Nasal cavity respiratory epithelium epithelial cell of viscerocranial mucosa (primary cell): ENCODE data around the gene SCG5. TPM values are rescaled to one million over a fixed set of nuclear protein-coding genes. Genes with fewer than 3 reads are reported as not detected.

Experiments used
- total RNA-seq: library from RNA; depleted of rRNA; stranded (reverse); fragments of >200 nt; gene quantifications from 2 replicates; pipeline ENCODE4 v1.2.3, GENCODE V29; 2014

SCG5 gene
- 2.1 and 3.1 TPM in 2 replicates for total RNA-seq

GRCh38 chr15:32641517-32642059 is at the start of gene SCG5:
Gene SCG5 (plus strand): TSS chr15:32641710. CDS start chr15:32643593, 1,883 bp downstream.

GRCh38 chr15:32593151-32593550 is 48.4 kb upstream of the SCG5 start, which contains the start of gene GOLGA8N:
Gene GOLGA8N (plus strand): TSS chr15:32593456.

GRCh38 chr15:32615051-32615870 is 26.2 kb upstream of the SCG5 start, which contains the start of gene ARHGAP11A:
Gene ARHGAP11A (plus strand): TSS chr15:32615504. CDS start chr15:32616212, 708 bp downstream.

GRCh38 chr15:32717426-32718226 is 76.1 kb downstream of the SCG5 start, which contains the start of gene GREM1:
Gene GREM1 (plus strand): TSS chr15:32718004. CDS start chr15:32730691, 12,687 bp downstream.

Other genes with a start within 250 kb of the SCG5 start
- 0.28 TPM in 1 of 2 replicates, not detected in the other for gene GOLGA8K, start 238.4 kb upstream of the SCG5 start, total RNA-seq
- 0.34 TPM in 1 of 2 replicates, not detected in the other for gene GOLGA8O, start 186.1 kb upstream of the SCG5 start, total RNA-seq
- 1.4 and 3.1 TPM in 2 replicates for gene GOLGA8N, start 48.3 kb upstream of the SCG5 start, total RNA-seq
- 2.1 and 2.3 TPM in 2 replicates for gene ARHGAP11A, start 26.2 kb upstream of the SCG5 start, total RNA-seq
- gene GREM1, start 76.3 kb downstream of the SCG5 start, total RNA-seq, result under 0.01 and 0.07 TPM in 2 replicates